Fibroblast of lung (primary cell): ENCODE results near the gene FADS6.

Source experiments
- CTCF ChIP-seq, 2 donors: IDR thresholded peaks in 1 of 2; conservative IDR thresholded peaks in 1 of 2; 1 replicate in 1 of 2; 2 replicates in 1 of 2; pipeline ENCODE4 v1.5.1; 2011 to 2012; ENCODE audit warnings: low read length in 2 of 2, control low read depth in 1 of 2, inconsistent platforms in 1 of 2, low read depth in 1 of 2, mild to moderate bottlenecking in 1 of 2
- EZH2 ChIP-seq: IDR thresholded peaks from 2 replicates; pipeline ENCODE4 v1.5.1; 2012; ENCODE audit warnings: low read length, control low read depth, mild to moderate bottlenecking; ENCODE audit errors: missing control alignments

- TF ChIP-seq CTCF (conservative IDR thresholded peaks at IDR 0.05 in 1 of 2, IDR thresholded peaks at IDR 0.05 in 1 of 2; ENCODE audit: low read depth in 1 of 2, low read length in 2 of 2) (no peak), EZH2 (no peak)
Observed at GRCh38 chr17:74917430-74917829, 24.0 kb upstream of the FADS6 start.
